DND-41 (cell line): ENCODE data around the gene DCLK1.

Experiments
- ATAC-seq: fragments of 200-7000 bp; cut with Tn5 transposase; 3 replicates; pipeline ENCODE4 v1.9.1; 2021; ENCODE audit warnings: low read depth; ENCODE audit not compliant: insufficient read depth
- DNase-seq: peaks from one replicate; pipeline ENCODE4 v3.0.0-alpha.2; 2020
- H2AFZ ChIP-seq: 2 replicates; pipeline ENCODE4 v1.6.0; 2012; ENCODE audit warnings: low read depth, low read length
- H3K27ac ChIP-seq: 2 replicates; pipeline ENCODE4 v1.5.1; 2012; ENCODE audit warnings: low read length, inconsistent platforms
- H3K27me3 ChIP-seq: fragments of 200-600 bp; sonication (generic); 2 replicates; pipeline ENCODE4 v1.6.0; 2012; ENCODE audit warnings: low read length, mild to moderate bottlenecking, inconsistent platforms; ENCODE audit not compliant: insufficient read depth, poor library complexity
- H3K36me3 ChIP-seq: 2 replicates; pipeline ENCODE4 v1.5.1; 2012; ENCODE audit warnings: low read length, inconsistent platforms; ENCODE audit not compliant: insufficient read depth
- H3K4me1 ChIP-seq: 2 replicates; pipeline ENCODE4 v1.5.1; 2012; ENCODE audit warnings: mild to moderate bottlenecking, low read length; ENCODE audit not compliant: insufficient read depth
- H3K4me2 ChIP-seq: 2 replicates; pipeline ENCODE4 v1.6.0; 2012; ENCODE audit warnings: mild to moderate bottlenecking, moderate library complexity, low read length, inconsistent platforms; ENCODE audit not compliant: insufficient read depth
- H3K4me3 ChIP-seq, 2 experiments: fragments of 200-600 bp in 1 of 2; shearing (Covaris generic) in 1 of 2; 2 replicates each; pipeline ENCODE4 v1.5.1; 2012 to 2016; ENCODE audit warnings: inconsistent platforms in 2 of 2, low read length in 2 of 2, mild to moderate bottlenecking in 2 of 2, low read depth in 1 of 2, moderate library complexity in 1 of 2
- H3K79me2 ChIP-seq: 2 replicates; pipeline ENCODE4 v1.6.0; 2012; ENCODE audit warnings: low read length, inconsistent platforms; ENCODE audit not compliant: insufficient read depth
- H3K9ac ChIP-seq: 2 replicates; pipeline ENCODE4 v1.6.0; 2012; ENCODE audit warnings: low read depth, mild to moderate bottlenecking, inconsistent platforms, low read length, moderate library complexity
- H3K9me3 ChIP-seq: 2 replicates; pipeline ENCODE4 v1.5.1; 2012; ENCODE audit warnings: low read length, moderate library complexity, mild to moderate bottlenecking, inconsistent platforms; ENCODE audit not compliant: insufficient read depth, severe bottlenecking
- H4K20me1 ChIP-seq: 2 replicates; pipeline ENCODE4 v1.6.0; 2012; ENCODE audit warnings: low read length; ENCODE audit not compliant: insufficient read depth
- EZH2 ChIP-seq: IDR thresholded peaks from 3 replicates; pipeline ENCODE4 v1.6.1; 2012; ENCODE audit warnings: borderline replicate concordance, low read depth, mild to moderate bottlenecking, moderate library complexity, low read length, inconsistent platforms; ENCODE audit not compliant: severe bottlenecking
- TF ChIP-seq, protein P1 (sequence below): IDR thresholded peaks from 2 replicates; pipeline ENCODE4 v1.5.1; 2012; ENCODE audit warnings: borderline replicate concordance, low read length, moderate library complexity, mild to moderate bottlenecking; ENCODE audit not compliant: poor library complexity, severe bottlenecking; ENCODE audit errors: extremely low read depth

DCLK1 gene

DNA sequence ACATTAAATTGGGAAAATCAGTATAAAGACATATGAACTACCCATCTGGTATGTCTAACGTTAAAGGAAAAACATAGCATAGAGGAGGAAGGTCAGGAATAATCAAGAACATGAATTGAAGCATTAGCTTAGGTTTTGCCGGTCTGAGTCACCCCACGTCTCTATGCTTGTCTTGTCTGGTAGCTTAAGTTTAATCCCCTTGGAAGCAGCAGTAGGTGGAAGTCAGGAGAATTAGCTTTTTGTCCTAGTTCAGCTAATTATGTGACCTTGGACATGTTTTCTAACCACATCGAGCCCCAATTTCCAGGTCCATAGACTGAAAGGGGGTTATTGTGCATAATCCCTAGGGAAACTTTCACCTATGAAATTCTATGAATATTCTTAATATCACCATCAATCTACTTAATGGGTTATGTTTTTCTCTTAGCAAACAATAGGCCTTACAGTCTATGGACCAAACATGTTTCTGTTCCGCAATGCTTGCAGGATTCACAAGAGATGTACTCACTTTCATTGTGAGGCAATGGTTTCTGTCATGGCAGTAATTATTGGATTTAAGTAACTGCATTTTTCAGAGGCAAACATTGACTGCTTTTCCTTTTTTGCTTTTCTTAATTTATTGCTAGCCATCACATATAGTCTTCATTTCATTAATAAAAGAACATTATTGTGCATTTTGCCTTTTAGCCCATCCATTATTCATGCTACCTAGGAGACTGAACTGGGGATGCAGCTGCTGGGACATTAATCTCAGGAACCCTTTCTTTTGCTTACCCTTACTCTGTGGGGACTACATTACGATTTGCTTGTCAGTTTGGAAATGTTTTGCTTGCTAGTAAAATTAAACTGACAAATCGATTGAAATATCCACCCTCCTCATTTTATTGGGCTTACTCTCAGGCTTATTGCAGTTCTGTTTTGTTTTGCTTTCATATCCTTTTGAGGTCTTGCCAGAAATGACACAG, 349.9 kb downstream of the DCLK1 start:
- Histone ChIP-seq H3K9ac (no peak overlapping the region), H3K27ac (no peak overlapping the region), H3K27me3 (no peaks in the 10 kb centered on the region), H3K9me3 (no peaks in the 10 kb centered on the region), H2AFZ (no peak overlapping the region), H3K79me2 (no peaks in the 10 kb centered on the region), H3K36me3 (no peaks in the 10 kb centered on the region), H4K20me1 (no peaks in the 10 kb centered on the region), H3K4me3 (no peak overlapping the region), H3K4me2 (no peak overlapping the region), H3K4me1 (no peaks in the 10 kb centered on the region)
- TF ChIP-seq, protein P1, sequence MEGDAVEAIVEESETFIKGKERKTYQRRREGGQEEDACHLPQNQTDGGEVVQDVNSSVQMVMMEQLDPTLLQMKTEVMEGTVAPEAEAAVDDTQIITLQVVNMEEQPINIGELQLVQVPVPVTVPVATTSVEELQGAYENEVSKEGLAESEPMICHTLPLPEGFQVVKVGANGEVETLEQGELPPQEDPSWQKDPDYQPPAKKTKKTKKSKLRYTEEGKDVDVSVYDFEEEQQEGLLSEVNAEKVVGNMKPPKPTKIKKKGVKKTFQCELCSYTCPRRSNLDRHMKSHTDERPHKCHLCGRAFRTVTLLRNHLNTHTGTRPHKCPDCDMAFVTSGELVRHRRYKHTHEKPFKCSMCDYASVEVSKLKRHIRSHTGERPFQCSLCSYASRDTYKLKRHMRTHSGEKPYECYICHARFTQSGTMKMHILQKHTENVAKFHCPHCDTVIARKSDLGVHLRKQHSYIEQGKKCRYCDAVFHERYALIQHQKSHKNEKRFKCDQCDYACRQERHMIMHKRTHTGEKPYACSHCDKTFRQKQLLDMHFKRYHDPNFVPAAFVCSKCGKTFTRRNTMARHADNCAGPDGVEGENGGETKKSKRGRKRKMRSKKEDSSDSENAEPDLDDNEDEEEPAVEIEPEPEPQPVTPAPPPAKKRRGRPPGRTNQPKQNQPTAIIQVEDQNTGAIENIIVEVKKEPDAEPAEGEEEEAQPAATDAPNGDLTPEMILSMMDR = no peak
- TF ChIP-seq EZH2 = no peak
- ATAC-seq = no peak
- DNase-seq = no peak

DNA sequence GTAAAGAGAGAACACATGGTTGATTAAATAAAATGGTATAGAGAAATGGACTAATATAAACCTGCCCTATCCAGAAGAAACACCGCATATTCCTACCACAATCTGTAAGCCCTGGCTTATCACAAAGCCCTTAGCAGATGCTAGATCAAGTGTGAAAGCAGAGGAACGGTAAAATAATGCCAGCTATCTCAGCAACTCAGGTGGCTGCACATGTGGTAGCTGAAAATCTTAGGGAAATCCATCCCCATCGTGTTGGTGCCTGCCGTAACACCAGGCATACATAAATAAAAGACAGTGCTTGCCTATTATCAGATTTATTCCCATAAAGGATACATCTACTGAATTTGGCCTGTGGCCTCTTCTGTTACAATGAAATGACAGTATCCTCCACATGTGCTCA, 350.6 kb downstream of the DCLK1 start:
- no peaks in the 10 kb centered on the region for H3K79me2 ChIP-seq
- no peak for ATAC-seq
- DNase-seq = no peak

DNA sequence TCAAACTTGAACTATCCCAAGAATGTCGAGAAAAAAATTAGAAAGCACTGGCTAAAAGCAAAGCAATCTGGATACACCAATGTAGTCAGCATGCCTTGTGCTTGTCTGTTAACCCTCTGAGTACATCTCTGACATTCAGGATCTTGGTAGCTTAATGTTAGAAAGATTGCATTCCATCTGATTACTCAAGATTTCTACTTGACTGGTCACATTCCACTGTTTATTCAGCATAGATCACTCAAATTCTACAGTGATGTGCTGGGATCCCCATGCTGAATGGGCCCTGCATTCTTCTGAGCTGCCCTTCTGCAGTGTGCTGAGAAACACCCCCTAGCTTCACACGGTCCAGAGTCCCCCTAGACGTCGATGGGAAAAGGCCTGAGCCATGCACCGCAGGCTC, 359.3 kb downstream of the DCLK1 start:
- TF ChIP-seq EZH2 = no peak
- TF ChIP-seq, protein P1 = no peak
- H3K4me1 ChIP-seq = no peaks in the 10 kb centered on the region
- no peak overlapping the region for H2AFZ ChIP-seq
- no peak overlapping the region for H3K27ac ChIP-seq
- H3K9ac ChIP-seq = no peak overlapping the region
- H3K9me3 ChIP-seq = no peaks in the 10 kb centered on the region
- no peaks in the 10 kb centered on the region for H3K79me2 ChIP-seq
- H3K4me2 ChIP-seq = no peak overlapping the region
- no peak overlapping the region for H3K4me3 ChIP-seq
- DNase-seq = no peak
- no peaks in the 10 kb centered on the region for H4K20me1 ChIP-seq
- H3K36me3 ChIP-seq = no peaks in the 10 kb centered on the region
- no peak for ATAC-seq
- no peaks in the 10 kb centered on the region for H3K27me3 ChIP-seq

More for the DNA sequence above, 350.6 kb downstream of the DCLK1 start:
- Histone ChIP-seq H4K20me1 (no peaks in the 10 kb centered on the region), H2AFZ (no peak overlapping the region), H3K9me3 (no peaks in the 10 kb centered on the region), H3K27me3 (no peaks in the 10 kb centered on the region), H3K4me3 (no peak overlapping the region), H3K4me1 (no peaks in the 10 kb centered on the region), H3K27ac (no peak overlapping the region), H3K9ac (no peak overlapping the region), H3K36me3 (no peaks in the 10 kb centered on the region), H3K4me2 (no peak overlapping the region)
- TF ChIP-seq EZH2 = no peak
- TF ChIP-seq, protein P1 = no peak
